SK-N-SH (cell line): ENCODE measurements around the gene ZC3H13. TPM values are rescaled to one million over a fixed set of nuclear protein-coding genes. Genes with fewer than 3 reads are reported as not detected.

Experiments used
- CTCF ChIA-PET: fragments of 300-600, 350-600 bp; formaldehyde crosslinking; extraction: SDS; loops from one replicate; lab custom pipeline; 2021; lab: Yijun Ruan, JAX
- POLR2A ChIA-PET: fragments of 350-600 bp; sonication (Branson Sonifier 250); formaldehyde crosslinking; extraction: SDS; loops from one replicate; lab custom pipeline; 2020; ENCODE audit warnings: antibody characterized with exemption, inconsistent platforms; lab: Yijun Ruan, JAX
- DNase-seq: peaks from one replicate; pipeline ENCODE4 v3.0.0; 2012
- H2AFZ ChIP-seq: fragments of 200-600 bp; sonication (generic); 2 replicates; pipeline ENCODE4 v1.8.1; 2016; ENCODE audit warnings: antibody characterized with exemption, mild to moderate bottlenecking, low read depth
- H3F3A ChIP-seq: fragments of 200-600 bp; sonication (generic); replicated peaks from 2 replicates; pipeline ENCODE3; 2016; ENCODE audit warnings: antibody characterized with exemption, mild to moderate bottlenecking; ENCODE audit not compliant: insufficient read depth
- H3K27ac ChIP-seq, 2 experiments: fragments of 200-500 bp in 1 of 2; fragments of 200-600 bp in 1 of 2; sonication (Bioruptor generic) in 1 of 2; sonication (generic), shearing (Covaris generic) in 1 of 2; 2 replicates each; pipeline versions ENCODE4 v1.5.1 to v1.6.1; 2014 to 2016; ENCODE audit warnings: low read depth in 2 of 2, inconsistent platforms in 1 of 2, low read length in 1 of 2, mild to moderate bottlenecking in 1 of 2, mixed read lengths in 1 of 2
- H3K27me3 ChIP-seq: fragments of 200-600 bp; sonication (generic), shearing (Covaris generic); 2 replicates; pipeline ENCODE4 v1.6.1; 2016; ENCODE audit warnings: mixed run types; ENCODE audit not compliant: insufficient read depth
- H3K36me3 ChIP-seq, 2 experiments: fragments of 200-500 bp in 1 of 2; fragments of 200-600 bp in 1 of 2; sonication (Bioruptor generic) in 1 of 2; sonication (generic) in 1 of 2; replicated peaks in 1 of 2; 2 replicates each; pipeline versions ENCODE3 to v1.5.1; 2014 to 2016; ENCODE audit warnings: low read length in 1 of 2, mild to moderate bottlenecking in 1 of 2; ENCODE audit not compliant: insufficient read depth in 2 of 2, control insufficient read depth in 1 of 2
- H3K4me1 ChIP-seq, 2 experiments: fragments of 200-500 bp in 1 of 2; fragments of 200-600 bp in 1 of 2; sonication (Bioruptor generic) in 1 of 2; sonication (generic), shearing (Covaris generic) in 1 of 2; 2 replicates each; pipeline versions ENCODE4 v1.5.1 to v1.6.1; 2014 to 2016; ENCODE audit warnings: low read depth in 1 of 2, low read length in 1 of 2, mixed run types in 1 of 2; ENCODE audit not compliant: insufficient read depth in 2 of 2, control insufficient read depth in 1 of 2
- H3K4me2 ChIP-seq: fragments of 200-600 bp; sonication (generic), shearing (Covaris generic); 2 replicates; pipeline ENCODE4 v1.6.1; 2017; ENCODE audit warnings: mixed run types
- H3K4me3 ChIP-seq, 2 experiments: fragments of 200-500 bp in 1 of 2; fragments of 200-600 bp in 1 of 2; sonication (Bioruptor generic) in 1 of 2; sonication (generic), shearing (Covaris generic) in 1 of 2; 2 replicates each; pipeline versions ENCODE4 v1.5.1 to v1.8.1; 2014 to 2016; ENCODE audit warnings: low read depth in 2 of 2, inconsistent platforms in 1 of 2, low read length in 1 of 2, mild to moderate bottlenecking in 1 of 2, mixed read lengths in 1 of 2, moderate library complexity in 1 of 2
- H3K79me2 ChIP-seq: fragments of 200-600 bp; sonication (generic); 2 replicates; pipeline ENCODE4 v1.8.1; 2017; ENCODE audit warnings: mild to moderate bottlenecking; ENCODE audit not compliant: insufficient read depth
- H3K9ac ChIP-seq: fragments of 200-600 bp; sonication (generic); 2 replicates; pipeline ENCODE4 v1.6.1; 2017; ENCODE audit warnings: mixed run types
- H3K9me2 ChIP-seq: fragments of 200-600 bp; sonication (generic); 2 replicates; pipeline ENCODE4 v1.6.1; 2017; ENCODE audit warnings: mixed run types
- H3K9me3 ChIP-seq: fragments of 200-600 bp; sonication (generic); 2 replicates; pipeline ENCODE4 v1.6.1; 2017; ENCODE audit warnings: mixed run types, mild to moderate bottlenecking, moderate library complexity
- H4K20me1 ChIP-seq: fragments of 200-600 bp; sonication (generic); 2 replicates; pipeline ENCODE4 v1.6.1; 2017; ENCODE audit warnings: mild to moderate bottlenecking, mixed run types; ENCODE audit not compliant: insufficient read depth
- ELF1 ChIP-seq: IDR thresholded peaks from 2 replicates; pipeline ENCODE4 v1.4.0; 2012
- FOSL2 ChIP-seq: IDR thresholded peaks from 2 replicates; pipeline ENCODE4 v1.4.0; 2012; ENCODE audit warnings: low read depth, mild to moderate bottlenecking, moderate library complexity, borderline replicate concordance
- FOXJ3 ChIP-seq: sonication (generic); formaldehyde crosslinking; IDR thresholded peaks from 2 replicates; pipeline ENCODE4 v1.5.1; 2020; ENCODE audit warnings: mild to moderate bottlenecking, missing genetic modification reagents
- GABPA ChIP-seq: IDR thresholded peaks from 2 replicates; pipeline ENCODE4 v1.4.0; 2012; ENCODE audit warnings: low read depth, mild to moderate bottlenecking
- GATA2 ChIP-seq: sonication (generic); formaldehyde crosslinking; IDR thresholded peaks from 2 replicates; pipeline ENCODE4 v1.5.0; 2020; ENCODE audit warnings: mild to moderate bottlenecking, missing genetic modification reagents
- IRF3 ChIP-seq: fragments of 150-350 bp; IDR thresholded peaks from 2 replicates; pipeline ENCODE4 v1.6.1; 2016; ENCODE audit warnings: mild to moderate bottlenecking, low read depth, low read length
- JUND ChIP-seq: IDR thresholded peaks from 2 replicates; pipeline ENCODE4 v1.4.0; 2012
- MXI1 ChIP-seq: IDR thresholded peaks from 2 replicates; pipeline ENCODE4 v1.6.1; 2012; ENCODE audit warnings: mild to moderate bottlenecking, low read depth, low read length, improper control_type of control experiment
- PBX3 ChIP-seq: IDR thresholded peaks from 2 replicates; pipeline ENCODE4; 2012
- TCF12 ChIP-seq: IDR thresholded peaks from 2 replicates; pipeline ENCODE4 v1.4.0; 2012
- YY1 ChIP-seq: IDR thresholded peaks from 2 replicates; pipeline ENCODE4 v1.4.0; 2012; ENCODE audit warnings: low read depth, mild to moderate bottlenecking
- ZBTB33 ChIP-seq: IDR thresholded peaks from 2 replicates; pipeline ENCODE4 v1.4.0; 2012; ENCODE audit warnings: low read depth, borderline replicate concordance
- WGBS: methylation state at CpG from one replicate; pipeline ENCODE4 v1.1.6; 2017; ENCODE audit warnings: low lambda C conversion rate; 5-methylcytosine and 5-hydroxymethylcytosine counted together
- polyA plus RNA-seq, 3 experiments: library from polyadenylated mRNA; depleted of rRNA; stranded (reverse); fragments of >200 nt; gene quantifications; 2 replicates each; pipeline ENCODE4 v1.2.3, GENCODE V29; 2012

Gene ZC3H13
- polyA plus RNA-seq, 1 of the 3 experiments (the other 2 are of a cell fraction): 4.4 TPM

DNA sequence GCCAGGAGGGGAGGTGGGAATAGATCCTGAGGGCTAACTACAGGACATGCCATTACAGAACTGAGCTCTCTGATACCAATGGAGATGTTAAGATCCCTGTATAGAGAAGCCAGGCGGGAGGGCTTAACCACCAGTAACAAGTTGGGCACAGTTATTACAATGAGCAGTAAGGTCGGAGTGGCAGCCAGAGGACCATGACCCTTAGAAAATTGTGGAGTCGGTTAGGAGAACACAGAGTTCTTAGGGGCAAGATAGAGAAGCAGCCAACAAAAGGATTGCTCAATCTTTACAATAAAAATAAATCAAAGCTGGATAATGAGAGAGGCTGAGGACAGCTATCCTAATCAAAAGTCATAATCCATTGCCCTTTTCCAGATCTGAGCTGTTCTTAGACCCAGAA, 41.9 kb upstream of the ZC3H13 start:
- Histone ChIP-seq H2AFZ (no peak overlapping the region), H3K27me3 (no peaks in the 10 kb centered on the region; the same call in 1 of the 2 replicates), H3K9ac (no peak overlapping the region), H3K79me2 (no peaks in the 10 kb centered on the region), H3F3A (no peaks in the 10 kb centered on the region), H3K27ac (no peak overlapping the region), H3K4me1 (no peaks in the 10 kb centered on the region; a peak in 1 of 4 replicates), H3K9me2 (no peaks in the 10 kb centered on the region), H4K20me1 (no peaks in the 10 kb centered on the region), H3K4me3 (no peak overlapping the region), H3K9me3 (no peaks in the 10 kb centered on the region), H3K4me2 (no peak overlapping the region), H3K36me3 (no peaks in the 10 kb centered on the region)
- TF ChIP-seq PBX3 (no peak), JUND (no peak), FOXJ3 (no peak), FOSL2 (no peak), TCF12 (no peak), ZBTB33 (no peak), IRF3 (no peak), GATA2 (CRISPR knock-in tag) (no peak), MXI1 (no peak)
- ChIA-PET POLR2A (no interaction called here), CTCF (interaction anchor here (0.9 to 2.3 kb wide), 5 partner anchors 9 to 66 kb away, joined by 3 to 5 read pairs (median 3); no protein-coding TSS in a partner anchor)
- DNase-seq: no peak
- WGBS: 20% methylated on average over 2 of the region's 3 CpGs

DNA sequence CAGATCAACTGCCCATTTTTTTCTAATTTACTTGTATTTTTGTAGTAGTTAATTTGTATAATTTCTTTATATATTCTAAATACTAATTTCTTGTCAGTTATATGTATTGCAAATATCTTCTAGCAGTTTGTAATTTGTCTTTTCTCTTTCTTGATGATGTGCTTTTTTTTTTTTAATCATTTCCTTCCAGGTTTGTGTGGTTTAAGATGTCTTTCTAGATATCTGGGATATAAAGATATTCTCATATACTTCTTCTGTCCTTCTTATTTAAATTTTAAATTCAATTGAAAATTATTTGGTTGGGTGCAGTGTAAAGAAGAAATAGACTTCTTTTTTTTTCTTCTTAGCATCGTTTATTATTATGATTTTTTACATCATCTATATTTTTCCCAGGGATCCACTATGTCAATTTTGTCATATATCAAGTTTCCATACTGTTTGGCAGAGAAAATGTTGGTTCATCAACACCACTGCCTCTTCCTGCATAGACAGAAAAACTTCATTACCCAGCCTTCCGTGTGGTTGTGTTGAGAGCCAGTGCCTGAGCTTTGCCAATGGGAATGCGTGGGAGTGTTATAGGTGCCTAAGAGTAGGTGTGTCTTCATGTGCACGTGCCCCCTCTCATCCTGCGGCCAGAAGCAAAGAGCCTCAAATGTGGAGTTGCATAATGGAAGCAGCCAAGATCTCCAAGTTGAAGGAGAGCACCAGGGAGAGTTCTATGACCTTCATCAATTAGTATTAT, 36.4 kb upstream of the ZC3H13 start:
- POLR2A ChIA-PET: no interaction called here
- no peaks in the 10 kb centered on the region for H3K36me3 ChIP-seq
- H4K20me1 ChIP-seq: no peaks in the 10 kb centered on the region
- no peaks in the 10 kb centered on the region for H3F3A ChIP-seq
- DNase-seq: no peak
- no peak overlapping the region for H2AFZ ChIP-seq
- no peak overlapping the region for H3K4me2 ChIP-seq
- 48% methylated on average over 5 of the region's 5 CpGs for WGBS
- no peak overlapping the region for H3K9ac ChIP-seq
- CTCF ChIA-PET: no interaction called here
- H3K4me3 ChIP-seq: no peak overlapping the region
- TF ChIP-seq YY1 (no peak), ELF1 (no peak), FOSL2 (no peak), JUND (no peak), GABPA (no peak)
- no peaks in the 10 kb centered on the region for H3K9me2 ChIP-seq
- no peaks in the 10 kb centered on the region for H3K4me1 ChIP-seq
- H3K79me2 ChIP-seq: no peaks in the 10 kb centered on the region
- H3K9me3 ChIP-seq: no peaks in the 10 kb centered on the region
- no peaks in the 10 kb centered on the region; the same call in 1 of the 2 replicates for H3K27me3 ChIP-seq
- H3K27ac ChIP-seq: no peak overlapping the region
